Peyer's patch (tissue), 4 donors: ENCODE results near the gene NTF3.

ENCODE experiments used
- POLR2A ChIP-seq, 2 donors: fragments of 450-650 bp; IDR thresholded peaks; one replicate each; pipeline ENCODE4 v1.5.1; 2017; ENCODE audit warnings: antibody characterized with exemption in 2 of 2, mild to moderate bottlenecking in 2 of 2, moderate library complexity in 2 of 2
- TF ChIP-seq, protein P1 (sequence below), 6 experiments: fragments of 450-650 bp in 4 of 6; fragments of 200-600 bp in 2 of 6; sonication (generic) in 1 of 6; IDR thresholded peaks; one replicate each; pipeline ENCODE4 v1.5.1; 2017 to 2019; ENCODE audit warnings: antibody characterized with exemption in 6 of 6, mild to moderate bottlenecking in 3 of 6, moderate library complexity in 1 of 6

DNA sequence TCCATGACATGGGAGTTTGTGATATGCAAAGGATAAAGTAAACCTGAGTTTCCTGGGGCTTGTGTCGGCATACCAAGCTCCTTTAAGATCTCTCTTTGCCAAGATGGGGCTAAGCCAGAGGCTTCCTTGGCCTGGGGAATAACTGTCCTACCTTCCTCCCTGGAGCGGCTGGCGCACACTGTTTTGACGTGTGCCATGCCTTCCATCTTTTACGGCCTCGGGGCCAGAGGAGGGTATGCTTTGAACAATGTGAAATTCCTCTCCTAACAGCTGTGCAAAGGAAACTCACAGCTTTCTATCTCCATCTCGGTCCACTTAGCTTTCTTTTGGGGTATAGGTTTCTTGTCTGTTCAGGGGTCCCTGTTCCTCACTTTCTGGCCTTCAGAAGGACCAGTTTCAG, 55.2 kb downstream of the NTF3 start:
- TF ChIP-seq, protein P1, sequence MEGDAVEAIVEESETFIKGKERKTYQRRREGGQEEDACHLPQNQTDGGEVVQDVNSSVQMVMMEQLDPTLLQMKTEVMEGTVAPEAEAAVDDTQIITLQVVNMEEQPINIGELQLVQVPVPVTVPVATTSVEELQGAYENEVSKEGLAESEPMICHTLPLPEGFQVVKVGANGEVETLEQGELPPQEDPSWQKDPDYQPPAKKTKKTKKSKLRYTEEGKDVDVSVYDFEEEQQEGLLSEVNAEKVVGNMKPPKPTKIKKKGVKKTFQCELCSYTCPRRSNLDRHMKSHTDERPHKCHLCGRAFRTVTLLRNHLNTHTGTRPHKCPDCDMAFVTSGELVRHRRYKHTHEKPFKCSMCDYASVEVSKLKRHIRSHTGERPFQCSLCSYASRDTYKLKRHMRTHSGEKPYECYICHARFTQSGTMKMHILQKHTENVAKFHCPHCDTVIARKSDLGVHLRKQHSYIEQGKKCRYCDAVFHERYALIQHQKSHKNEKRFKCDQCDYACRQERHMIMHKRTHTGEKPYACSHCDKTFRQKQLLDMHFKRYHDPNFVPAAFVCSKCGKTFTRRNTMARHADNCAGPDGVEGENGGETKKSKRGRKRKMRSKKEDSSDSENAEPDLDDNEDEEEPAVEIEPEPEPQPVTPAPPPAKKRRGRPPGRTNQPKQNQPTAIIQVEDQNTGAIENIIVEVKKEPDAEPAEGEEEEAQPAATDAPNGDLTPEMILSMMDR (IDR thresholded peaks at IDR 0.05), result no peak
- no peak for TF ChIP-seq POLR2A (IDR thresholded peaks at IDR 0.05)
